B cell (primary cell): ENCODE results near the gene OVCH2. TPM values are rescaled to one million over a fixed set of nuclear protein-coding genes. Genes with fewer than 3 reads are reported as not detected.
A peak's percentile ranks its signal among the peaks of the same experiment; 100 is the strongest.

Experiments used
- ATAC-seq: fragments of 200-7000 bp; cut with Tn5 transposase; one replicate; pipeline ENCODE4 v1.10.0; 2021; ENCODE audit warnings: low read depth, mild to moderate bottlenecking, moderate number of reproducible peaks, moderate library complexity
- CTCF ChIA-PET: fragments of 350-600 bp; sonication (Branson Sonifier 250); formaldehyde crosslinking; loops from one replicate; lab custom pipeline; 2021; ENCODE audit warnings: antibody characterized with exemption, inconsistent platforms; lab: Charles Lee
- POLR2A ChIA-PET: fragments of 350-600 bp; sonication (Branson Sonifier 250); formaldehyde crosslinking; loops from one replicate; lab custom pipeline; 2021; ENCODE audit warnings: antibody characterized with exemption; lab: Charles Lee
- DNase-seq: peaks from one replicate; pipeline ENCODE4 v3.0.0; 2013
- H2AFZ ChIP-seq: 2 replicates; pipeline ENCODE4 v1.6.1; 2012; ENCODE audit warnings: mild to moderate bottlenecking, low read depth, low read length; ENCODE audit not compliant: insufficient read depth, poor library complexity, severe bottlenecking
- H3K27ac ChIP-seq, 2 donors: 1 replicate in 1 of 2; 2 replicates in 1 of 2; pipeline ENCODE4 v1.5.1; 2012 to 2013; ENCODE audit warnings: low read length in 2 of 2, mild to moderate bottlenecking in 2 of 2, moderate library complexity in 1 of 2
- H3K27me3 ChIP-seq, 4 experiments: fragments of 200-600 bp in 1 of 4; sonication (generic) in 1 of 4; replicated peaks in 1 of 4; 1 replicate in 2 of 4; 2 replicates in 2 of 4; pipeline versions ENCODE4 v1.6.1 to v1.7.0; 2013 to 2016; ENCODE audit warnings: low read length in 3 of 4, mild to moderate bottlenecking in 2 of 4, mixed read lengths in 1 of 4, moderate library complexity in 1 of 4; ENCODE audit not compliant: insufficient read depth in 4 of 4, control insufficient read depth in 3 of 4; ENCODE audit errors: control extremely low read depth in 1 of 4
- H3K36me3 ChIP-seq, 2 experiments: replicated peaks in 1 of 2; 1 replicate in 1 of 2; 2 replicates in 1 of 2; pipeline versions ENCODE4 v1.6.1 to v1.7.1; 2013; ENCODE audit warnings: low read length in 1 of 2; ENCODE audit not compliant: insufficient read depth in 2 of 2, control insufficient read depth in 1 of 2; ENCODE audit errors: control extremely low read depth in 1 of 2, extremely low read depth in 1 of 2
- H3K4me1 ChIP-seq, 2 donors: fragments of 200-600 bp in 1 of 2; sonication (generic) in 1 of 2; 1 replicate in 1 of 2; 2 replicates in 1 of 2; pipeline versions ENCODE4 v1.5.1 to v1.6.1; 2013 to 2017; ENCODE audit warnings: low read length in 2 of 2; ENCODE audit not compliant: control insufficient read depth in 2 of 2, insufficient read depth in 2 of 2
- H3K4me2 ChIP-seq: replicated peaks from 2 replicates; pipeline ENCODE3; 2012; ENCODE audit warnings: mild to moderate bottlenecking, low read depth, low read length; ENCODE audit not compliant: poor library complexity, severe bottlenecking
- H3K4me3 ChIP-seq, 5 experiments: fragments of 200-600 bp in 1 of 5; sonication (generic) in 1 of 5; 1 replicate in 3 of 5; 2 replicates in 2 of 5; pipeline versions ENCODE4 v1.5.1 to v1.7.0; 2011 to 2016; ENCODE audit warnings: low read length in 4 of 5, mild to moderate bottlenecking in 4 of 5, low read depth in 2 of 5, control low read depth in 1 of 5, moderate library complexity in 1 of 5; ENCODE audit not compliant: insufficient read depth in 1 of 5; ENCODE audit errors: control extremely low read depth in 1 of 5, extremely low read depth in 1 of 5
- H3K79me2 ChIP-seq: fragments of 200-600 bp; sonication (generic); one replicate; pipeline ENCODE4 v1.6.0; 2016; ENCODE audit warnings: low read length; ENCODE audit not compliant: control insufficient read depth, insufficient read depth
- H3K9ac ChIP-seq: fragments of 200-600 bp; sonication (generic); 2 replicates; pipeline ENCODE4 v1.6.1; 2017; ENCODE audit warnings: mild to moderate bottlenecking, low read length, moderate library complexity
- H3K9me3 ChIP-seq, 3 donors: one replicate each; pipeline versions ENCODE4 v1.6.1 to v1.7.1; 2013; ENCODE audit warnings: low read length in 2 of 3; ENCODE audit not compliant: control insufficient read depth in 2 of 3, insufficient read depth in 1 of 3; ENCODE audit errors: control extremely low read depth in 1 of 3
- H4K20me1 ChIP-seq: 2 replicates; pipeline ENCODE4 v1.6.0; 2012; ENCODE audit warnings: mild to moderate bottlenecking, low read length; ENCODE audit not compliant: insufficient read depth, control insufficient read depth, poor library complexity, severe bottlenecking
- H3K27ac Mint-ChIP-seq: one replicate; pipeline ENCODE4 v1.8.0; 2021; ENCODE audit warnings: mixed read lengths
- H3K27me3 Mint-ChIP-seq: one replicate; pipeline ENCODE4 v1.8.0; 2021; ENCODE audit warnings: mixed read lengths
- H3K4me1 Mint-ChIP-seq: one replicate; pipeline ENCODE4 v1.8.0; 2021; ENCODE audit warnings: mixed read lengths
- H3K4me3 Mint-ChIP-seq: one replicate; pipeline ENCODE4 v1.8.0; 2021; ENCODE audit warnings: mixed read lengths
- H3K9me3 Mint-ChIP-seq: one replicate; pipeline ENCODE4 v1.8.0; 2022; ENCODE audit warnings: mixed read lengths; ENCODE audit not compliant: insufficient read depth
- EZH2 ChIP-seq: IDR thresholded peaks from 2 replicates; pipeline ENCODE4 v1.6.1; 2012; ENCODE audit warnings: borderline replicate concordance, low read depth, mild to moderate bottlenecking, moderate library complexity, low read length; ENCODE audit not compliant: insufficient read depth, poor library complexity, severe bottlenecking
- WGBS: methylation state at CpG from one replicate; pipeline ENCODE4 v1.1.5; 2013; ENCODE audit warnings: missing lambda C conversion rate; ENCODE audit not compliant: insufficient coverage; 5-methylcytosine and 5-hydroxymethylcytosine counted together
- intact Hi-C: fragments of 100-400 bp; cut with micrococcal nuclease; formaldehyde crosslinking; loops from one replicate; pipeline ENCODE4 v1.10.0; 2022
- polyA plus RNA-seq: library from polyadenylated mRNA; depleted of rRNA; stranded (reverse); fragments of >200 nt; gene quantifications from 2 replicates; pipeline ENCODE4 v1.2.3, GENCODE V29; 2012
- total RNA-seq, 2 donors: library from RNA; stranded (reverse); fragments of 120-200 nt in 1 of 2; gene quantifications; 1 replicate in 1 of 2; 2 replicates in 1 of 2; pipeline versions ENCODE4 v1.2.3 to v1.2.4, GENCODE V29; 2013 to 2022
- TF ChIP-seq, protein P1 (sequence below): fragments of 200-600 bp; IDR thresholded peaks from one replicate; pipeline ENCODE4 v1.8.0; 2022; ENCODE audit warnings: antibody characterized with exemption, mild to moderate bottlenecking

OVCH2 gene
- total and polyA plus RNA-seq, 2 donors (not counting 1 experiment from before 2014, with no cell fraction given): not detected

DNA sequence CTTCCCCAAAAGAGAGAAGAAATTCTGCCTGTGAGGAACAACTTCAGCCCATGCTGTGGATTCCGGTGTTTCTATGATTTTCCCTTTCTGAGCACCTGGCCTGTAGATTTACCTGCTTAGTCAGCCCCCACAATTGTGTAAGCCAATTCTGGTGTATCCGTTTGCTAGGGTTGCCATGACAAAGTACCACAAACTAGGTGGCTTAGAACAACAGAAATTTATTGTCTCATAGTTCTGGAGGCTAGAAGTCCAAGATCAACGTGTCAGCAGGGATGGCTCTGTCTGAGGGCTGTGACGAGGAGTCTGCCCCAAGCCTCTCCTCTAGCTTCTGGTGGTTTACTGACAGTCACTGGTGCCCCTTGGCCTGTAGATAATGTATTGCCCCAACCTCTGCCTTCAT lies 17.0 kb downstream of the OVCH2 start:
- Mint-ChIP-seq H3K27me3 (peaks cover 40% of the 10 kb centered on the region), H3K27ac (no peak overlapping the region), H3K4me3 (no peak overlapping the region), H3K4me1 (no peaks in the 10 kb centered on the region), H3K9me3 (no peaks in the 10 kb centered on the region)
- Histone ChIP-seq H3K36me3 (no peaks in the 10 kb centered on the region), H3K4me1 (peaks cover 0 to under 1% of the 10 kb centered on the region in 2 donors), H3K9ac (no peak overlapping the region), H3K9me3 (no peaks in the 10 kb centered on the region), H3K4me2 (no peak overlapping the region), H4K20me1 (no peaks in the 10 kb centered on the region), H2AFZ (no peak overlapping the region), H3K4me3 (no peak overlapping the region), H3K27me3 (peaks cover 0 to 14% (median 12%) of the 10 kb centered on the region in 4 experiments), H3K27ac (no peak overlapping the region), H3K79me2 (no peaks in the 10 kb centered on the region)
- TF ChIP-seq, protein P1, sequence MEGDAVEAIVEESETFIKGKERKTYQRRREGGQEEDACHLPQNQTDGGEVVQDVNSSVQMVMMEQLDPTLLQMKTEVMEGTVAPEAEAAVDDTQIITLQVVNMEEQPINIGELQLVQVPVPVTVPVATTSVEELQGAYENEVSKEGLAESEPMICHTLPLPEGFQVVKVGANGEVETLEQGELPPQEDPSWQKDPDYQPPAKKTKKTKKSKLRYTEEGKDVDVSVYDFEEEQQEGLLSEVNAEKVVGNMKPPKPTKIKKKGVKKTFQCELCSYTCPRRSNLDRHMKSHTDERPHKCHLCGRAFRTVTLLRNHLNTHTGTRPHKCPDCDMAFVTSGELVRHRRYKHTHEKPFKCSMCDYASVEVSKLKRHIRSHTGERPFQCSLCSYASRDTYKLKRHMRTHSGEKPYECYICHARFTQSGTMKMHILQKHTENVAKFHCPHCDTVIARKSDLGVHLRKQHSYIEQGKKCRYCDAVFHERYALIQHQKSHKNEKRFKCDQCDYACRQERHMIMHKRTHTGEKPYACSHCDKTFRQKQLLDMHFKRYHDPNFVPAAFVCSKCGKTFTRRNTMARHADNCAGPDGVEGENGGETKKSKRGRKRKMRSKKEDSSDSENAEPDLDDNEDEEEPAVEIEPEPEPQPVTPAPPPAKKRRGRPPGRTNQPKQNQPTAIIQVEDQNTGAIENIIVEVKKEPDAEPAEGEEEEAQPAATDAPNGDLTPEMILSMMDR: no peak
- no peak for TF ChIP-seq EZH2
- ATAC-seq (no peak), DNase-seq (no peak)
- 94% methylated on average over 4 of the region's 4 CpGs for WGBS
- CTCF ChIA-PET: interaction anchor here (0.6 to 7.3 kb wide), 5 partner anchors 8 to 877 kb away, joined by 3 to 137 read pairs (median 11); no protein-coding TSS in a partner anchor
- intact Hi-C loops: loop anchor here (2.0 kb wide), 1 partner anchor 336 kb away; no protein-coding TSS in a partner anchor
- POLR2A ChIA-PET: no interaction called here

GRCh38 chr11:7688238-7688826 lies 17.9 kb downstream of the OVCH2 start:
- ATAC-seq (peak; percentile 54), DNase-seq (peak; percentile 48)
- TF ChIP-seq, protein P1: peak; percentile 90
- no peak for TF ChIP-seq EZH2
- Histone ChIP-seq H3K4me2 (no peak overlapping the region), H3K36me3 (no peaks in the 10 kb centered on the region), H2AFZ (no peak overlapping the region), H4K20me1 (no peaks in the 10 kb centered on the region), H3K4me1 (no peaks in the 10 kb centered on the region), H3K27ac (no peak overlapping the region), H3K9me3 (no peaks in the 10 kb centered on the region), H3K27me3 (peaks cover 0 to 5% (median 3%) of the 10 kb centered on the region in 4 experiments), H3K9ac (no peak overlapping the region), H3K4me3 (no peak overlapping the region), H3K79me2 (no peaks in the 10 kb centered on the region)
- no peaks in the 10 kb centered on the region for H3K9me3 Mint-ChIP-seq
- ChIA-PET POLR2A (no interaction called here), CTCF (interaction anchor here (0.9 to 7.3 kb wide), 10 partner anchors 9 to 592 kb away, joined by 4 to 137 read pairs (median 5); no protein-coding TSS in a partner anchor)
- 0% methylated on average over 2 of the region's 4 CpGs for WGBS
- H3K4me3 Mint-ChIP-seq: no peak overlapping the region
- H3K27ac Mint-ChIP-seq: no peak overlapping the region
- peaks cover 31% of the 10 kb centered on the region for H3K27me3 Mint-ChIP-seq
- H3K4me1 Mint-ChIP-seq: no peaks in the 10 kb centered on the region
- intact Hi-C loops: loop anchor here (1.0 to 2.0 kb wide), 2 partner anchors 336 to 590 kb away; no protein-coding TSS in a partner anchor
